ENCODE data around the gene ADGRL1.
A peak's percentile ranks its signal among the peaks of the same experiment; 100 is the strongest.

The ADGRL1 gene

DNA sequence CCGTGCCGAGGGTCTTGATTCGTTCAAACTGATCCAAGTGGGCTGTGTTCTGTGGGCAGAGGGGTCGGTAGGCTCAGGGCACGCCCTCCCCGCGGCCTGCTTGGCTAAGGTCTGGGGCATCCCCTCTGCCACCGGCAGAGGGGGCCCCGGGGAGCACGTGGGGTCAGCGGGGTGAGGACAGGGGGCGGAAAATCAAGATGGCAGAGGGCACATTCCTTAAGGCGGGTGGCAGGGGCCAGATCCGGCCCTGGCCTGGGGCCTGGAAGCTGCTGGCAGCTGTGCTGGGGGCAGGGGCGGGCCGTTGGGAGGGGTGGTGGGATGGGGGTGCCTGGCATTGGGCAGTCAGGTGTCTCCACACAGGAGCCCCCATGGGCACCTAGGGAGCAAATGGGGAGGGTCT, 99.1 kb downstream of the ADGRL1 start:
- Histone ChIP-seq H3K9me3 (ENCODE audit: insufficient read depth, low read length, severe bottlenecking) (no peaks in the 10 kb centered on the region), H3K27me3 (ENCODE audit: insufficient read depth, low read length, poor library complexity) (no peaks in the 10 kb centered on the region), H3K27ac (ENCODE audit: low read length) (no peak overlapping the region), H4K20me1 (ENCODE audit: insufficient read depth, low read length) (peaks cover 4% of the 10 kb centered on the region; the same call in 1 of the 2 replicates), H3K4me2 (ENCODE audit: insufficient read depth, low read length) (no peak overlapping the region), H2AFZ (ENCODE audit: low read depth, low read length) (no peak overlapping the region), H3K36me3 (ENCODE audit: insufficient read depth, low read length) (peaks cover 35% of the 10 kb centered on the region), H3K4me3 (ENCODE audit: low read depth in 1 of 2, low read length in 2 of 2) (no peak overlapping the region), H3K4me1 (ENCODE audit: insufficient read depth, low read length) (no peaks in the 10 kb centered on the region), H3K79me2 (ENCODE audit: insufficient read depth, low read length) (peaks cover 12% of the 10 kb centered on the region; the same call in 1 of the 2 replicates), H3K9ac (ENCODE audit: low read depth, low read length) (no peak overlapping the region)
- ATAC-seq (ENCODE audit: insufficient read depth, low read depth) (no peak), DNase-seq (no peak)
- no peak for TF ChIP-seq CTCF (IDR thresholded peaks at IDR 0.05; ENCODE audit: borderline replicate concordance, extremely low read depth, low read length, poor library complexity, severe bottlenecking)
- TF ChIP-seq EZH2 (IDR thresholded peaks at IDR 0.05; ENCODE audit: borderline replicate concordance, low read depth, low read length, severe bottlenecking), result no peak

DNA sequence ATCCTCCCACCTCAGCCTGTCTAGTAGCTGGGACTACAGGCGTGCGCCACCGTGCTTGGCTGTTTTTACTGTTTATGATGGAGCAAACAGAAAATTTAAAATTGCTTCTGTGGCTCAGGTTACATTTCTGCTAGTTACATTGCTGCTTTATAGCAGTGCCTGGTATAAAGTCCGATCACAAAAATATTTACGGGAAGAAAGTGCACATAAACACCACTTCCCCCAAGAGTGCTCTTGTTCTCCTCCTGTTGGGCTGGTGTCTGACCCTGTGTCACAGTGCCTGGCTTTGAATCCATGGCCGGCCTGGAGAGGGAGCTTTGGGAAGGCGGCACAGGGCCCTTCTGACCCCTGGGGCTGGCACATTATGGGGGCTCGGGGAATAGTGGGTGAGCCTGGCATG, 100.3 kb downstream of the ADGRL1 start:
- no peak for TF ChIP-seq EZH2 (IDR thresholded peaks at IDR 0.05; ENCODE audit: borderline replicate concordance, low read depth, low read length, severe bottlenecking)
- TF ChIP-seq CTCF (IDR thresholded peaks at IDR 0.05; ENCODE audit: borderline replicate concordance, extremely low read depth, low read length, poor library complexity, severe bottlenecking), result no peak
- H3K9me3 ChIP-seq (ENCODE audit: insufficient read depth, low read length, severe bottlenecking), result no peaks in the 10 kb centered on the region
- no peaks in the 10 kb centered on the region for H3K4me1 ChIP-seq (ENCODE audit: insufficient read depth, low read length)
- H3K4me3 ChIP-seq (ENCODE audit: low read depth in 1 of 2, low read length in 2 of 2), result no peak overlapping the region
- peaks cover 34% of the 10 kb centered on the region for H3K36me3 ChIP-seq (ENCODE audit: insufficient read depth, low read length)
- H3K9ac ChIP-seq (ENCODE audit: low read depth, low read length), result no peak overlapping the region
- no peak overlapping the region for H3K27ac ChIP-seq (ENCODE audit: low read length)
- no peaks in the 10 kb centered on the region for H3K27me3 ChIP-seq (ENCODE audit: insufficient read depth, low read length, poor library complexity)
- peaks cover 7% of the 10 kb centered on the region; the same call in 1 of the 2 replicates for H3K79me2 ChIP-seq (ENCODE audit: insufficient read depth, low read length)
- DNase-seq, result no peak
- H2AFZ ChIP-seq (ENCODE audit: low read depth, low read length), result no peak overlapping the region
- H4K20me1 ChIP-seq (ENCODE audit: insufficient read depth, low read length), result peaks cover under 1% of the 10 kb centered on the region; the same call in 1 of the 2 replicates
- no peak overlapping the region for H3K4me2 ChIP-seq (ENCODE audit: insufficient read depth, low read length)
- no peak for ATAC-seq (ENCODE audit: insufficient read depth, low read depth)

- no peak overlapping the region for H3K4me3 ChIP-seq (ENCODE audit: low read depth in 1 of 2, low read length in 2 of 2)
- H2AFZ ChIP-seq (ENCODE audit: low read depth, low read length), result no peak overlapping the region
- no peaks in the 10 kb centered on the region for H3K27me3 ChIP-seq (ENCODE audit: insufficient read depth, low read length, poor library complexity)
- H3K9ac ChIP-seq (ENCODE audit: low read depth, low read length), result no peak overlapping the region
- H3K79me2 ChIP-seq (ENCODE audit: insufficient read depth, low read length), result peaks cover 5% of the 10 kb centered on the region; the same call in 1 of the 2 replicates
- peaks cover 39% of the 10 kb centered on the region for H3K36me3 ChIP-seq (ENCODE audit: insufficient read depth, low read length)
- H3K9me3 ChIP-seq (ENCODE audit: insufficient read depth, low read length, severe bottlenecking), result no peaks in the 10 kb centered on the region
- H3K27ac ChIP-seq (ENCODE audit: low read length), result no peak overlapping the region
- no peaks in the 10 kb centered on the region for H3K4me1 ChIP-seq (ENCODE audit: insufficient read depth, low read length)
- no peaks in the 10 kb centered on the region; the same call in 1 of the 2 replicates for H4K20me1 ChIP-seq (ENCODE audit: insufficient read depth, low read length)
- DNase-seq (no peak), ATAC-seq (ENCODE audit: insufficient read depth, low read depth) (peak; percentile 44; the same call in 1 of the 3 replicates)
- H3K4me2 ChIP-seq (ENCODE audit: insufficient read depth, low read length), result no peak overlapping the region
- TF ChIP-seq EZH2 (IDR thresholded peaks at IDR 0.05; ENCODE audit: borderline replicate concordance, low read depth, low read length, severe bottlenecking) (no peak), CTCF (IDR thresholded peaks at IDR 0.05; ENCODE audit: borderline replicate concordance, extremely low read depth, low read length, poor library complexity, severe bottlenecking) (no peak)
Observed at GRCh38 chr19:14103310-14103709, 102.7 kb downstream of the ADGRL1 start.

Measured in DND-41 (cell line).